ENCODE results near the gene ROPN1L. TPM values are rescaled to one million over a fixed set of nuclear protein-coding genes. Genes with fewer than 3 reads are reported as not detected.

The ROPN1L gene
- total RNA-seq, 1 experiment from 2014 or later, result 7.1 TPM

DNA sequence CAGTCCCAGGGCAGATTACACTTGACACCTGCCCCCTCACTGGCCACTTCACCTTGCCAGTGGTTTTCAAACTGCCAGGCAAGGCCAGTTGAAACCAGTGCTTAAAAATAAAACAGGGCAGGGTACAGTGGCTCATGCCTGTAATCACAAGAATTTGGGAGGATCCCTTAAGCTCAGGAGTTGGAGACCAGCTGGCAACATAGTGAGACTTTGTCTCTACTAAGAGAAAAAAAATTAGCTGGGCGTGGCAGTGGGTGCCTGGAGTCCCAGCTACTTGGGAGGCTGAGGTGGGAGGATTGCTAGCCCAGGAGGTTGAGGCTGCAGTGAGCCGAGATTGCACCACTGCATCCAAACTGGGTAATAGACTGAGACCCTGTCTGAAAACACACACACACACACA, 58.1 kb downstream of the ROPN1L start:
- no peak for DNase-seq
- CTCF ChIA-PET, result no interaction called here
- BruUV-seq (replicated peaks), result no TSS peak

DNA sequence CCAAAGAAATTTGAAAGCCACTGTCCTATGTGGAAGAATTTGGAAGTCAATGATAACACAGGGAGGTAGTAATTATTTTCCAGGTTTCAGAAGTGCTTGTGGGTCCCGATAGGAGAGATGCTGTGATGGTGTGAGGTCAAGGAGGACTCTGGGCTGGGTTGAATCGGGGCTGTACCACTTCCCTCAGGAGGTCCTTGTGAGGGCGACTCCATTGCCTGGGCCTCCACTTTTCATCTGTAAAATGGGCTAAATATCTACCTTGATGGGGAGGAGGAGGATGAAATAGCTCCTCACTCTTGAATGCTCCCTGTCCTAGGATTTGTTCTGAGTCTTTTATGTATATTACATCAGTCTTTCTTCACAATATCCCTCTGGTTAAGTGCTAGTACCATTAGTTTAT, 59.0 kb downstream of the ROPN1L start:
- H3K79me2 ChIP-seq (ENCODE audit: low read depth), result no peaks in the 10 kb centered on the region
- H3K9me2 ChIP-seq (ENCODE audit: insufficient read depth), result no peaks in the 10 kb centered on the region
- H3K27ac ChIP-seq, result no peak overlapping the region
- POLR2A ChIA-PET (ENCODE audit: unreplicated experiment), result no interaction called here
- DNase-seq, result no peak
- no peaks in the 10 kb centered on the region for H3F3A ChIP-seq (ENCODE audit: insufficient read depth, low read depth)
- H3K27me3 ChIP-seq (ENCODE audit: insufficient read depth, low read depth), result no peaks in the 10 kb centered on the region
- CTCF ChIA-PET, result no interaction called here
- no peak overlapping the region for H3K4me3 ChIP-seq
- no peaks in the 10 kb centered on the region for H3K36me3 ChIP-seq (ENCODE audit: low read depth)
- no peak for TF ChIP-seq EZH2 (IDR thresholded peaks at IDR 0.05; ENCODE audit: low read depth)
- no peak for TF ChIP-seq CTCF (conservative IDR thresholded peaks at IDR 0.05)
- H3K4me2 ChIP-seq, result no peak overlapping the region
- H4K20me1 ChIP-seq (ENCODE audit: insufficient read depth), result no peaks in the 10 kb centered on the region
- no peak overlapping the region for H2AFZ ChIP-seq
- H3K9me3 ChIP-seq (ENCODE audit: insufficient read depth, low read depth), result no peaks in the 10 kb centered on the region
- intact Hi-C loops (cut with micrococcal nuclease; ENCODE audit: unreplicated experiment), result no loop called here
- BruUV-seq (replicated peaks), result no TSS peak
- H3K4me1 ChIP-seq (replicated peaks; ENCODE audit: insufficient read depth), result peaks cover 7% of the 10 kb centered on the region; the same call in 1 of the 2 replicates

More for the DNA sequence above, 58.1 kb downstream of the ROPN1L start:
- POLR2A ChIA-PET (ENCODE audit: unreplicated experiment), result no interaction called here
- H3K9me2 ChIP-seq (ENCODE audit: insufficient read depth), result no peaks in the 10 kb centered on the region
- H3K79me2 ChIP-seq (ENCODE audit: low read depth), result no peaks in the 10 kb centered on the region
- H3K4me2 ChIP-seq, result no peak overlapping the region
- no peak overlapping the region for H3K27ac ChIP-seq
- no peaks in the 10 kb centered on the region for H4K20me1 ChIP-seq (ENCODE audit: insufficient read depth)
- intact Hi-C loops (cut with micrococcal nuclease; ENCODE audit: unreplicated experiment), result no loop called here
- H3F3A ChIP-seq (ENCODE audit: insufficient read depth, low read depth), result no peaks in the 10 kb centered on the region
- peaks cover 7% of the 10 kb centered on the region; the same call in 1 of the 2 replicates for H3K4me1 ChIP-seq (replicated peaks; ENCODE audit: insufficient read depth)
- TF ChIP-seq EZH2 (IDR thresholded peaks at IDR 0.05; ENCODE audit: low read depth), result no peak
- no peak for TF ChIP-seq CTCF (conservative IDR thresholded peaks at IDR 0.05)
- no peak overlapping the region for H3K4me3 ChIP-seq
- H3K27me3 ChIP-seq (ENCODE audit: insufficient read depth, low read depth), result no peaks in the 10 kb centered on the region
- peaks cover 3% of the 10 kb centered on the region; the same call in 1 of the 2 replicates for H3K9me3 ChIP-seq (ENCODE audit: insufficient read depth, low read depth)
- H2AFZ ChIP-seq, result no peak overlapping the region
- H3K36me3 ChIP-seq (ENCODE audit: low read depth), result no peaks in the 10 kb centered on the region

GRCh38 chr5:10501554-10502075, 59.9 kb downstream of the ROPN1L start:
- peaks cover 7% of the 10 kb centered on the region; the same call in 1 of the 2 replicates for H3K4me1 ChIP-seq (replicated peaks; ENCODE audit: insufficient read depth)
- no peak overlapping the region for H3K4me2 ChIP-seq
- BruUV-seq (replicated peaks), result no TSS peak
- CTCF ChIA-PET, result no interaction called here
- H3K4me3 ChIP-seq, result no peak overlapping the region
- no peaks in the 10 kb centered on the region for H3K9me2 ChIP-seq (ENCODE audit: insufficient read depth)
- no peak overlapping the region for H2AFZ ChIP-seq
- H3K79me2 ChIP-seq (ENCODE audit: low read depth), result no peaks in the 10 kb centered on the region
- H3K36me3 ChIP-seq (ENCODE audit: low read depth), result no peaks in the 10 kb centered on the region
- no peaks in the 10 kb centered on the region for H4K20me1 ChIP-seq (ENCODE audit: insufficient read depth)
- POLR2A ChIA-PET (ENCODE audit: unreplicated experiment), result interaction anchor here (0.5 to 0.6 kb wide), 3 partner anchors 11 to 19 kb away, joined by 3 to 8 read pairs (median 3); no protein-coding TSS in a partner anchor
- H3F3A ChIP-seq (ENCODE audit: insufficient read depth, low read depth), result no peaks in the 10 kb centered on the region
- no peak for DNase-seq
- intact Hi-C loops (cut with micrococcal nuclease; ENCODE audit: unreplicated experiment), result no loop called here
- H3K9me3 ChIP-seq (ENCODE audit: insufficient read depth, low read depth), result no peaks in the 10 kb centered on the region
- H3K27me3 ChIP-seq (ENCODE audit: insufficient read depth, low read depth), result no peaks in the 10 kb centered on the region
- TF ChIP-seq CTCF (conservative IDR thresholded peaks at IDR 0.05), result no peak
- TF ChIP-seq EZH2 (IDR thresholded peaks at IDR 0.05; ENCODE audit: low read depth), result no peak
- H3K27ac ChIP-seq, result no peak overlapping the region

All from PC-9 (cell line).